IMR-90 (cell line): ENCODE results near the gene KRT86.

Experiments
- CHD1 ChIP-seq: IDR thresholded peaks from 2 replicates; pipeline ENCODE4 v1.6.1; 2012; ENCODE audit warnings: low read depth, low read length, improper control_type of control experiment
- FOS ChIP-seq: fragments of 150-350 bp; IDR thresholded peaks from 2 replicates; pipeline ENCODE4 v1.6.1; 2016; ENCODE audit warnings: low read depth, low read length
- POLR2A ChIP-seq: IDR thresholded peaks from 2 replicates; pipeline ENCODE4 v1.6.1; 2012; ENCODE audit warnings: mild to moderate bottlenecking, low read depth, low read length
- TF ChIP-seq, protein P1 (sequence below): conservative IDR thresholded peaks from 2 replicates; pipeline ENCODE4 v1.5.1; 2012; ENCODE audit warnings: mild to moderate bottlenecking, low read depth, low read length, improper control_type of control experiment
- TF ChIP-seq, protein P2 (sequence below): fragments of 150-350 bp; IDR thresholded peaks from 2 replicates; pipeline ENCODE4 v1.6.1; 2017; ENCODE audit warnings: mild to moderate bottlenecking, antibody characterized with exemption, low read length, low read depth

DNA sequence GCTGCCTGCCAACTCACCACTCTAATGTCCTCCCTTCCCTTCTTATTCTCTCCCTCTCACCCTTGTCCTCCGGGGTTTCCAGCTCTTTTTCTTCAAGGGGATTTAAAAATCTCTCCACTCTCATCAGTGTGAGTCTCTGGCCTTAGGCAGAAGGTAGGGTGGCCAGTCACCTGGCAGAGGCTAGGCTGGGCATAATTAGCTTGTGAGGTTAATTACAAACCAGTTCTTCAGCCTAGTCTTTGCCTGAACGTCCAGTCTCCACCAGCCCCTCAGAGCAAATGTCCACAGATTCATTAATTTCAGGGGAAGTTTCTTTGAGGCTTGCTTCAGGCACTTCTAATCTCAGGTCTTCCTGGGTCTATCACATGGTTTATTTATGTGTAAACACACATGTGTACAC lies 34.7 kb upstream of the KRT86 start:
- TF ChIP-seq, protein P1, sequence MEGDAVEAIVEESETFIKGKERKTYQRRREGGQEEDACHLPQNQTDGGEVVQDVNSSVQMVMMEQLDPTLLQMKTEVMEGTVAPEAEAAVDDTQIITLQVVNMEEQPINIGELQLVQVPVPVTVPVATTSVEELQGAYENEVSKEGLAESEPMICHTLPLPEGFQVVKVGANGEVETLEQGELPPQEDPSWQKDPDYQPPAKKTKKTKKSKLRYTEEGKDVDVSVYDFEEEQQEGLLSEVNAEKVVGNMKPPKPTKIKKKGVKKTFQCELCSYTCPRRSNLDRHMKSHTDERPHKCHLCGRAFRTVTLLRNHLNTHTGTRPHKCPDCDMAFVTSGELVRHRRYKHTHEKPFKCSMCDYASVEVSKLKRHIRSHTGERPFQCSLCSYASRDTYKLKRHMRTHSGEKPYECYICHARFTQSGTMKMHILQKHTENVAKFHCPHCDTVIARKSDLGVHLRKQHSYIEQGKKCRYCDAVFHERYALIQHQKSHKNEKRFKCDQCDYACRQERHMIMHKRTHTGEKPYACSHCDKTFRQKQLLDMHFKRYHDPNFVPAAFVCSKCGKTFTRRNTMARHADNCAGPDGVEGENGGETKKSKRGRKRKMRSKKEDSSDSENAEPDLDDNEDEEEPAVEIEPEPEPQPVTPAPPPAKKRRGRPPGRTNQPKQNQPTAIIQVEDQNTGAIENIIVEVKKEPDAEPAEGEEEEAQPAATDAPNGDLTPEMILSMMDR = no peak
- TF ChIP-seq, protein P2, sequence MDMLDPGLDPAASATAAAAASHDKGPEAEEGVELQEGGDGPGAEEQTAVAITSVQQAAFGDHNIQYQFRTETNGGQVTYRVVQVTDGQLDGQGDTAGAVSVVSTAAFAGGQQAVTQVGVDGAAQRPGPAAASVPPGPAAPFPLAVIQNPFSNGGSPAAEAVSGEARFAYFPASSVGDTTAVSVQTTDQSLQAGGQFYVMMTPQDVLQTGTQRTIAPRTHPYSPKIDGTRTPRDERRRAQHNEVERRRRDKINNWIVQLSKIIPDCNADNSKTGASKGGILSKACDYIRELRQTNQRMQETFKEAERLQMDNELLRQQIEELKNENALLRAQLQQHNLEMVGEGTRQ = no peak
- no peak for TF ChIP-seq POLR2A
- no peak for TF ChIP-seq CHD1
- TF ChIP-seq FOS = no peak
